ENCODE data around the gene AOPEP.

AOPEP gene

DNA sequence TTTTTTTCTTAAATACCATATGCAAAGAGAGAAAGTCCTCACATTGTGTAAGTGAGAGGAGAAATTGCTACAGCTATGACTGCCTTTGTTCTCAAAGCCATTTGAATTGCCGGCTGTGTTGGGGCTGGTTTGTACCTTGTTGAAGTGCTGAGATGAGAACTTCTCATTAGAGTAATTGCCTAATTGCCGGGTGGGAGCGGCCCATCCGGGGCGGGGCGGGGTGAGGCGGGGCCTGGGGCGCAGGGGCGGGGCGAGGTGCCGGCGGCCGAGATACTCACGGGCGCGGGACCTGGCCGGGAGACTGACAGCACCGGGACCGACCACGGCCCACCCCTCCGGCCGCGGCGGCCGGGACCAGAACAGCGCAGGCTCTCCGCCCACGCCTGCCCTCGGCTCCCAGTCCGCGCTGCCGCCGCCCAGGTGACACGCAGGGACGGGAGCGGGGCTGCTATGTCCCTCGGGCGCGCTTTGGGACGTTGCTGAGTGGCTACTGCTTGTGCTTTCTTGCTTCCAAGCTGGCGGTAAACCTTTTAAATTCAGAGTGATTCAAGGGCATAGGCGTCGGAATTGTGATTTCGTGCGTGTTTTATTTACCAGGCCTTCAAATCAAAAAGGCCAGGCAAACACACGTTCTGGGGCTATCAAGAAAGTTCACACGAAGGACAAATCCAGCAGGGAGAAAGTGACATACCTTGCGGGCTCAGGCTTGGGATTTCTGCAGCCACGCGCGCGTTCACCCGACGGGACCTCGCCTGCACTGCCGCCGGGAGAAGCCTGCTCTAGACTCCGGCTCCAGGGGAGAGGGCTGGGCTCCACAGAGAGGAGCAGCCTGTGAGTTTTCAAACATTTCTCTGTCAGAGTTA, 322.0 kb downstream of the AOPEP start:
- DNase-seq, result peak; percentile 79

DNA sequence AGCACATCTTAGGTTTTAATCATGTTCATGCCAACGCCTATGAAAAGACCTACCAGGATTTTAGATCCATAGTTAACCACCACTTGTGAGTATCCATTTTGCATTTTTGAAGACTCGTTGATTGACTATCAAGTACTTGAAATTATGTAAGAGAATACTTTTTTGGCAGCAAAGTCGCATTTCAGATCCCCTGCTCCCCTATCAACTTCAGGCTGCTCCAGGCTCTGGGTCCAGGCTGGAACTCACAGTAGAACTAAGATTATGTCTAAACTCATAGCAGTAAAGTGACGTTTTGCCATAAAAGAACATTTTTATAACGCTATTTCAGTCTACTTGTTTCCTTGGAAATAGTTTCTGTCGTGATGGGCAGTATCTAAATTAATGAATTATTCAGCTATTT, 323.3 kb downstream of the AOPEP start:
- no peak for DNase-seq

DNA sequence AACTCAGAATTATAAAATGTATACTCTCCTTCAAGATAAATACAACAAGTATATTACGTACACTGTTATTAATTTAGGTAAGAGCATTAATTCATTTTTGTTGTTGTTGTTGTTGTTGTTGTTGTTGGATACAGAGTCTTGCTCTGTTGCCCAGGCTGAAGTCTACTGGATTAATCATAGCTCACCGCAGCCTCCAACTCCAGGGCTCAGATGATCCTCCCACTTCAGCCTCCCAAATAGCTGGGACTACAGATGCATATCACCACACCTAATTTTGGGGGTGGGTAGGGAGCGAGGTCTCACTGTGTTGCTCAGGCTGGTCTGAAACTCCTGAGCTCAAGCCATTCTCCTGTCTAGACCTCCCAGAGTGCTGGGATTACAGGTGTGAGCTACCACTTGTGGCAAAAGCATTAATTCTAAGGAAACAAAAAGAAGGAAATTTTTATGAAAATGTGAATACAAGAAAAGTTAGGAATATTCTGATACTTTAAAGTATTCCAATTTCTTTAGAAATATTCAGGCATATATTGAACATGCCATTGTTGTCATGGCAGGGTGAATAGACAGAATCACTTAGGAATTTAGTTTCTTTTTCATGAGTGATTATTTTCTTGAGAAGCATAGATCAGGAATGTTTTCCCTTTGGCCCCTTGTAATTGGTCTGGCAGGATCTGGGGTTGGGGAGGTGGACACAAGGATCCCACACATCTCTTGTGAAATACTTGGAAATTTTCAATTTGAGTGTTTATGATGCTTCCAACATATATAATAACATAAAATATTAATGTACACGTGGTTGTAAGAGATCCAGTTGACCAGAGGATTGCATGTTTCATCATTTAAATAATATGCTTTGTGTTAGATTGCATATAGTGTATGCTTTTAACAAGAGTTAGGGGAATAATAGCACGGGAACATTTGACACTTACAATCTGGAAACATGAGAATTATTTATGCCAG, 327.4 kb downstream of the AOPEP start:
- DNase-seq, result no peak

DNA sequence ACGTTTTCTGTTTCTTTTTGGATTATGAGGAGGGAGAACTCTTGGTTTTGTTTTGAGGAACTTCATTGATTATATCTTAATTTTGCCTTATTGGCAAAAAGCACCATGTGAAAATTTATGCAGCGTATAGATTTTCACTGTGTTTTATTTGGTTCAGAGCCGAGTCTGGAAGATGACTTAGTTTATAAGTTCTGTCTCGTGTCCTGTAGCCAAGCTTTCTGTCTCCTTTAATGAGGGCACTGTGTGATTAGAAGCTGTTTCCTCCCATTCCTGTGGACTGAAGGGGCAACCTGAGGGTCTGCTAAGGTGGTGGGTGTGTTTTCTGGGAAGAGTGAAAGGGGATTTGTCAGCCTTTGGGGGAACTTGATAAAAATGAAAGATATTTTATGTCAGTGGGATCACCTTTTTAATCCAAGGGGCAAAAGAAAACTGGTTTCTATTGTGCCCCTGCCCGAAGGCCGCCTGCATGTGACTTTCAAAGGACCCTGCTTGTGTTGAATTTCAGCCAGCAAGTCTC, 328.9 kb downstream of the AOPEP start:
- DNase-seq, result no peak

DNA sequence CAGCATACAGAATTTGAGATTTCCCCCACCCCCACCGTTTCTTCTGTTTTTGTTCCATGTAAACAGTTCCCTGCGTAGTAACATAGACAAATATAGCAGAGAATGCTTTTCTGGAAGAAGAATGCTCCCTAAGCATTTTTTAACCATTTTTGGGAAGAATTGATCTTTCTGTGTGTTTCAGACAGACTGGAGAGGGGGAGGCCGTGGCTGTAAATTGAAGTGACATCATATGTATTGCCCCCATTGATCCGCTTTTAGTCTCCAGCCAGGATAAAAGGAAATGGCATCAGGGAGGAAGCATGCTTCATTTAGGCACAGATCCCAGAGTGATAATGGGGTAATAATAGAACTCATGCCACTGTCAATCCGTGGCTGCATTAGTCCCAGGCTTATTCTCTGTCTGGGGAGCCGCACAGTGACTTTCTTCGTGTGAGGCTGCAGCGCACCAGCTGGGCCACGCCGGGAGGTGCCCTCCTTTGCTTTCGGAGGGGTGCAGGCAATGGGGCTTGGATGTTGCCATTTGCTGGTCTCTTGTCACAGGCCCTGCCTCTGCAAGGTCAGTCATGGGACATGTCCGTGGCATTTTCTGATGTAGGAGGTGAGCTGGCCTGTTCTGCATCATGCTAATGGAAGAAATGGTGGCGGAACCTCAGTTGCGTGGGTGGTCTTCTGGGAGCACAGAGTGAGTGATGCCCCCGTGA, 329.5 kb downstream of the AOPEP start:
- DNase-seq, result no peak

DNA sequence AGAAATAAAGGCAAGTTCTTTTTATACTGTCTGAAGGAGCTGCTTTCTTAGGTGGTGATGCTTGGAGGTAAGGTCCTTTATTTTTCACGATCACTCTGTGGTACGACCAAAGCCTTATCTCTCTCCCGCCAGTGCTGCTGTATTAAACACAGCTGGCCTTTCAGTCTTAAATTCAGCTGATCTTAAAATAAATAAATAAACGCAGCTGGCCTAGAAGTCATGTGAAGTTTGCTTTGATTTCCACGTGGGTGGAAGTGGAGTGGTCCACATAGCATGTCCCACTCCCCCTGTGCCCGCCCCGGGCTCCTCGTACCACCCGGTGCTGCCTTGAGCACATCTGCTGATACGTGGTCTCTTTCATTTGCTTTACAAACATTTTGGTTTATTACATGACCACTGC, 330.6 kb downstream of the AOPEP start:
- peak; percentile 62 for DNase-seq

DNA sequence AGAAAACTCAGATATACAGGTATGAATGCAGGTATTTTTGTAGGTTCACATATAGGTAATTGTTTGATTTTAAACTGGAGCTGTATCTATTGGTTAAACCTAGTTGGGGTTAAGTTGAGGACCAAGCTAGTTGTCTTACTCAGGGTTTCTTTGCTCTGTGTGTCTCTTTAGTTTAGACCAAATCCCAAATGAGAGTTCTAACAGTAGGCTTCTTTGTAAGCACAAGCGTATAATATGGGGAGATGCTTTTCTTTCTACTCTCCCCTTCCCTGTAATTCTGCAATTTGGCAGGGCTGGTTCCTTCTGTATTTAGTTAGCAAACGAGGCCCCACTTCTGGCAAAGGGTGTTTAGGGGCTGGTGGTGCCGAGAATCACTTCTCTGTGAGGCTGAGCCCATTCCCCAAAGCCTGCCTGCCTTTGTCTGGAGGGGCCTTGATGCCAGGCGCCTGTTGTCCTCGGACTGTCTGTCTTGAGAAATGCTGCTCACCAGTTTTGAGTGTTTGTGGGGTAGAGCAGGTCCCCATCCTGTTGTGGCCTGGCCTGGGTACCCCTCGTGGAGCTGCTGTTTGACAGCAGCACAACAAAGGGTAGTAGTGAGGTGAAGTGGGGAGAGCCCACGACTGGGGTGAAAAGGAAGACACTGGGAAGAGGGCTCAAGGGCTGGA, 331.8 kb downstream of the AOPEP start:
- no peak for DNase-seq

DNA sequence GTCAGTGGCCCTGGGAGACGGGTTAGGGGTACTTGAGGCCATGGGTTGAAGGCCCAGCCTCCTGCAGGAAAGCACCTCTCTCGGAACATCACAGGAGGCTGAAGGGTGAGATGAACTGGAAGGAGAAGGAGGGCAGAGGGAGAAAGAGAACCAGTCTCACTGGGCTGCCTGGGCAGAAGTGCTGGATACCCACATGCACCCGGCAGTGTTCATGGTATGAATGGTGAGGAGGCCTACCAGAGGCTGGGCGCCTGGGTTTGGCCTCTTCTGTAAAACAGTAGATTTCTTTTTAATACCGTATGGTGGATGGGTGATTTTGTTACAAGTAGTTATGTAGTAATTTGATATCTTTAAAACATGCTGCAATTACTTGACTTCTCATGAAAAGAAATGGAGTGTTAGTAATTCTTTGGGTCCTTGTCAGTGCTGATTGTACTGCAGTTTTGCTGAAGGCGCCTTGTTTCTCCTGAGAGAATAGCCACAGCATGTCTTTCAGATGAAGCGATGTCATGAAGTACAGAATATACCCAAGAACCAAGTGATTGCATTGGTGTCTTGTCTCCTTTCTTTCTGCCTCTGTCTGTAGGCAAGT, 332.4 kb downstream of the AOPEP start:
- no peak for DNase-seq

DNA sequence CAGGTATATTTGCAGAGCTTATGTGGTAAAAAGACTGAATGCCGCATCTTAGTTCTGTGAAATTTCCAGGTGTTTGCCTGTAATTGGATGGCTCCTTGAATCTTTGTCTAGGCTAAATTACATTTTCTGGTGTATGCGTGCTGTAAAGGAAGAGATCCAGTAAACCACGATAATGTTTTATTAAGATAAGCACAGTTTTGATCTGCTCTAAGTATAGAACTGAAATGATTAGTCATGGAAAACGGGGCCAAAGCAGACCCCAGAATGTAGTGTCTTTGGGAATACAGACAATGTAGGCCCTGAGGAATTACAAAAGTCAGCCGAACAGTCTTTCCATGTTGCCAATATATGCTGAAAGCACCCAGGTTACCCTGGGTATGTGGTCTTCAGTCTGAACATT, 333.7 kb downstream of the AOPEP start:
- DNase-seq, result peak; percentile 35

DNA sequence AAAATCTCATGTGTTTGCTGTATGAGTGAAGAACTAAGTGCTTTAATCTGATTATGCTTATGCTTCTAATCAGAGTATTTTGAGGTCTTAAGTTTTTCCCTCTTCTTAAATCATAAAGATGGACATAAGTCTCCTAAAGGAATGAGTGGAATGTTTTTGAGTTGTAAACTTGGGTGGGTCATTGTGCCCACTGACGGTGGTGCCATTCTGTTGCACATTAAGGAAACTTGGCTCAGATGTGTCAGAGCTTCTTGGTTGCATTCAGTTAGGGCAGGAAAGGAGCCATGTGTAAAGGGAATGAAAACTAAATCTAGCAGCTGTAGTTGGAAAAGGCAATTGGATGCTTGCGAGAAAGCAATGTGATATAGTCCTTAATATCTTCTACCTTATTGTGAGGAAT, 334.4 kb downstream of the AOPEP start:
- DNase-seq, result no peak

DNA sequence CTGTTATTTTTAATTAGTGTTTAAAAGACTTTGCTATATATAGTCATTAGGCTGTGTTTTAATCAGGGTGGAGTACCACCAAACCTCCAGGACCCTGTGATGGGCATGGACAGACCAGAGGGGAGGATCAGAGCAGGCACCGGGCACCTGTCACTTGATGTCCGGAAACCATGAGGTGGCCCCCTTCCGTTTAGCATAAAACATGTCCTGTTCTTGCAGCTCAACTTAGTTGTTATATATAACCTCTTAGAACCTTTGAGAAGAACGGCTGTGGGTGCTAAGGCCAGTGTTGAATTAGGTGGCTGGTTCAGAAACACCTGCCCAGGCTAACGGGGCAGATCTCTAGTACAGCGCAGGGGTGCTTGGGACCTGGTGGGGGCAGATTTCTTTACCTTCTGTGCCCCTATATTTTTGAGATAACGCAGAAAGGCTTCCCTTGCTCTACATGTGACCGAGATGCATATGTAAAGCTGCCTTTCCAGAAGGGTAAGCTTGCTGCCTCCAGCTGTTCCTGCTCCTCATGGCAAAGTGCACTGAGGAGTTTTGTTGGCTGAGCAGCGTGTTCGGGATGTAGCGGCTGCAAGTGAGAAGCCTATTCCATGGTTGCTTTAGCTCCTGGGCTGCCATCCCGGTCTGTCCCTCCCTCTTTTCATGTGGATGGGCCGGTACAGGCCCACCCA, 335.6 kb downstream of the AOPEP start:
- peak; percentile 23 for DNase-seq

DNA sequence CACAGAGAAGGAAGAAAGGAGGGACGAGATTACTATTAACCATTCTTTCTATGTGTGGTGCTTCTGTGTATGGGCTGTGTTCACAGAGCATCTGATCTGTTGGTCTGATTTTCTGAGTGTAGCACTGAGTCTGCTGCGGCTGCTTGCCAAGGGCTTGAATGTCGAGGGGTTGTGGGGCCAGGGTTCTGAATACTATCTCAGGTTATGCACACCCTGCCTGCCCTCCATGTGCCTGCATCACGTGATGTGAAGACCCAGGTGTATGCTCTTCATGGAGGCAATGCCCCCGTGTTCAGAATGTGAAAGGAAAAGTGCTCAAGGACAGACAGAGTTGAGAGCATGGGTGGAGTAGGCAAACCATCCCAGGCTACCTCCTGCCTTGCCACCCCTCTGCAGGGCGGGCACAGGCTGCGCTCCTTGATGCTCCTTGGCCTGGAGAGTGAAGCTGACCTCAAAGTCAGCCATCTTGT, 336.1 kb downstream of the AOPEP start:
- DNase-seq, result no peak

DNA sequence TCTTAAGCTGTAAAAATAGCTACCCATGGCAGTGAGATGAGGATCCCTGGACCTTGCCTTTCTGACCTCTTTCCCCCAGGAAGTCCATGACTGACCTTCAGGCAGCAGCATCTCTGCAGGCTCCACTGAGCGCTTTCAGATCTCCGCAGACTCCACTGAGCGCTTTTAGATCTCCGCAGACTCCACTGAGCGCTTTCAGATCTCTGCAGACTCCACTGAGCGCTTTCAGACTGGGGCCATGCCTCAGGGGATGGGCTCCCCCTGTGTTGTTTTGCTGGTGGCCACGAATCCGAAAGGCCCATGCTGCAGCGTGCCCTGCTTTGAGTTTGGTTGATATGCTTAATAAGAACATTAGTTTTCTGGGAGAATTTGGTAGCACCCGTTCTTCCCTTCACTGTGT, 336.8 kb downstream of the AOPEP start:
- no peak for DNase-seq

DNA sequence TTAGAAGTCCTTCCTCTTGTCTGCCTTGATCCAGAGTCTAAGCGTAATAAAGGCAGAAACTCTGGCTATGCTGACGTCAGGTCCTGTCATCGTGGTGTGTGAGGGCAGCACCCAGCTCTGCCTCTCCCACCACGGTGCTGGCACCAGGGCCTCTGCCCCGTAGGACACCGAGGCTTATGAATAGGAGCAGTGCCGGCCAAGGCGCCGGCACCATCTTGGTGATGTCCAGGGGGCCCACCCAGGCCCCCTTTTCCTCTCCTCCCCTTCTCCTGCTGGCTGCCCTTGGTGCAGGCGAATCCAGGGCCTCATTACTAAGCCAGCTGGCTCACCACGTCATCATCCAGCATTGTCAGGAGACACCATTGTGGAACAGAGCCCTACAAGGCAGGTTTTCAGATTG, 338.7 kb downstream of the AOPEP start:
- DNase-seq, result no peak

DNA sequence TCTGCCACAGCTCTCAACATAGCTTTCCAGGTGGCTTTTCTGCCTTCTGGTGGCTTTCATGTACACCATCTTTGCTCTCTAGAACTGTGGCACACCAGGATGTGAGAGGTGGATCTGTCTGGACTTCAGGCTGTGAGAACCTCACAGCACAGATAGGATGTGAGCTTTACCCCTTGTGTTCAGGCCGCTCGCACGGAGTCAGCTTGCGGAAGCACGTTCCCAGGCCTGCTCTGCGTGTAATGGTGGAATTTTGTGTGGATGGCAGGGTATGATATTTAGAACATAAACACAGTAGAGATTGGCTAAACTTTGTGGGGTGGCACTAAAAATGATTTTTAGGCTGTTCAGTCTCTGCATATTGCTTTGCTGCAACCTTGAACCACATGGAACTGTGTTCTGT, 340.6 kb downstream of the AOPEP start:
- no peak for DNase-seq

DNA sequence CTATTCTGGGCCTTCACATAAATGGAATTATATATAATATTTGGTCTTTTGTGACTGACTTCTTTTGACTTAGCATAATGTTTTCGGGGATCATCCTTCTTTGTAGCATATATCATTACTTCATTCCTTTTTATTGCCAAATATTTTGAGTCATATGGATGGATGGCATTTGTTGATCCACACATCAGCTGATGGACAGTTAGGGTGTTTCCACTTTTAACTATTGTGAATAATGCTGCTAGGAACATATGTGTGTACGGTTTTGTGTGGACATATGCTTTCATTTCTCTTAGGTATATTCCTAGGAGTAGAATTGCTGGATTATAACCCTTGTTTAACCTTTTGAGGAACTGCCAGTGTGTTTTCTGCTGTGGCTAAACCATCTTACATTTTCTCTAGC, 341.4 kb downstream of the AOPEP start:
- no peak for DNase-seq

DNA sequence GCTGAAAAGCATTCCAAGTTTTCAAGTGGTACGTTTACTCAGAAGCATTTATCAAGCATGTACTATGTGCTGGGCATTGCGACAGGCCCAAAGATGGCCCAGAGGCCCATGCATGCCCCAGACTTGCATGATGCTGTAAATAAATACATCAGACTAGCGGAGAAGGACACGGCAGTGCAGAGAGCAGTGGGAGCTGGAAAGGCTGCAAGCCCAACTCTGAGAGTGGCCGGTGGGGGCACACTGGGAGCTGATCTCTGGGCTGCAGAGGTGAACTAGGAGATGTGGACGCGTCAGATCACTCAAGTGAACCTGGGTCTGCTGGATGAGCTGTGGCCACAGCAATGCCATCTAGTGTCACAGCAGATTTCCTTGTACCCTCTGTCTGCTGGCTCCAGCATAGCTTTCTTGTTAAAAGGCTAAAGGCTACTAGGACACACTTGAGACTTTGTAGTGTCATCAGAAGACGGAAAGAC, 344.1 kb downstream of the AOPEP start:
- DNase-seq, result no peak

DNA sequence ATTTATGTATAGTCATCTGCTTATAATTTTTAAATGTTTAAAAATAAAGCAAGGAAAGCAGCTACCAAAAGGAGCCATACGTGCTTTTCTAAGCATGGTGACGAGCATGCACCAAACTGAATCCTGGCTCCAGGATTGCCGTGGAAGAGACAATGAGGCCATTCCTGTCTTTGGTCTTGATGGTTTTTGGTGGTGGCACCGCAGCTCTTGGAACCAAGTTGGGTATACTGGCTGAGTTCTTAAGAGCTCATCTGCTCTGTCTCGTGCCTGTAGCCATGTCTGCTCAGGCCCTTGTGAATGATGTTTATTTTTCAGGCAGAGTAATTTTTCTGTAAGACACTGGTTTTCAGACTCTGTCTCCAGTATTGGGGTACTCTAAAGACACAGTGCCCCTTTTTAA, 345.0 kb downstream of the AOPEP start:
- DNase-seq, result no peak

DNA sequence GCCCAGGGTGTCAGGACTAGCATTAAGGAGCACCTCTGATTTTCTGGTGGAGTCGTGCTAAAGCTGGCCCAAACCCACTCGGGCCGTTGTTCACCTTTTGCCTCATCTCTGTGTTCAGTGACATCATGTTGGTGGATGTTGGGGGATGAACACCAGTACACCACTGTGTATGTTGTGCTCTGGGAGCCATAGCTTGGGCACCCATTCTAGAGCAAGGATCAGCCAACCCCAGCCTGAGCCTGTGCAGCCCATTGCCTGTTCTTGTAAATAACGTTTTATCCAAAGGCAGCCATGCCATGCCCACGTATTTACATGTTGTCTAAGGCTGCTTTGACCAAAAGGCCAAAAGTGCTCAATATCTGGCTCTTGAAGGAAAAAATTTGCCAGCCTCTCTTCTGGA, 345.4 kb downstream of the AOPEP start:
- DNase-seq, result no peak

DNA sequence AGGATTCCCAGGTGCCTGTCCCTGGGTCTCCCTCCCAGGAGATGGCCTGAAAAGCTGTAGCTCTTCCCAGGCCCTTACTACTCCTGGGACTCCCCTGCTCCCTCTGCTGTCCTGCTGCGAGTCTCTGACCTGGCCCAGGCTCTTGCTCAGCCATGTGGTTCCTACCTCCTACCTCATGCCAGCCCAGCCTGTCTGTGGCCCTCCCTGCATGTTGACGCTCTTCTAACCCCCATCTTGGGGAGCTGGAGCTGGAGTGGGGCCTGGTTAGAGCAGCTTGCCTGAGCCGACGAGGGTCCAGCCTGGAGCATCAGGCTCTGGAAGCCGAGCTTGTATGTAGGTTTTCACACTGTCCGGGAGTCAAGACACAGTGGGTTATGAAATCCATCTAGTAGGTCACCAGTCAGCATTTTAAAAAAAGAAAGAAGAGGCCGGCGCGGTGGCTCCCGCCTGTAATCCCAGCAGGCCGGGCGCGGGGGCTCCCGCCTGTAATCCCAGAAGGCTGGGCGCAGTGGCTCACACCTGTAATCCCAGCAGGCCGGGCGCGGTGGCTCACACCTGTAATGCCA, 346.6 kb downstream of the AOPEP start:
- DNase-seq, result peak; percentile 28

DNA sequence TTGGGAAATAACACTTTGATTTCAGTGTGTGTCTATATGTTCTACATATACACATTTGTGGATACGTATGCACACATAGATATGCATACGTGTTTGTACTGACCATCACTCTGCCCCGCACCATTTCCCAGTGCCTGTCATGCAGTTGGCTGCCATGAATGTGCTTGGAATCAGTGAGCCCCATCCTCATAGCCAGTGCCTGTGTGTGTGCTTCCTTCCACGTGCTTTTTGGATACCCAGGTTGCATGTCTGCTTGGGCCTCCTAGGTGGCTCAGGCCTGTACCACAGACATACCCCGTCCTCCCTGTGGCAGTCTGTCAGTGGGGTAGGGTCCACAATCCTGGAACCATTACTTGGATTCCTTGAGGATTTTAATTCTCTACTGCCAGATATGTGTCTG, 347.4 kb downstream of the AOPEP start:
- no peak for DNase-seq

All from hematopoietic multipotent progenitor cell treated with erythropoietin and hydrocortisone succinate and interleukin-3 and kit ligand, for 4 days (in vitro differentiated cells).